Activated CD4-positive, alpha-beta T cell treated with anti-CD3 and anti-CD28 coated beads for 1 hour (primary cell): ENCODE measurements around the gene MAPK8.
"Not testable (repeated sequence)": the region's sequence is repeated elsewhere in the genome, so short reads cannot be mapped to it uniquely, and the experiment has no call there.

Experiments
- DNase-seq: peaks from one replicate; pipeline ENCODE4 v3.0.0-alpha.2; 2020

The MAPK8 gene

GRCh38 chr10:48389846-48390557, 83.5 kb downstream of the MAPK8 start:
- DNase-seq = no peak

GRCh38 chr10:48390558-48390871, 84.0 kb downstream of the MAPK8 start:
- DNase-seq = no peak

GRCh38 chr10:48390933-48391845, 84.7 kb downstream of the MAPK8 start:
- DNase-seq = no peak

GRCh38 chr10:48391994-48392393, 85.5 kb downstream of the MAPK8 start:
- DNase-seq = no peak

- no peak for DNase-seq
Observed at GRCh38 chr10:48398261-48398660, 91.8 kb downstream of the MAPK8 start.

GRCh38 chr10:48399056-48399541, 92.6 kb downstream of the MAPK8 start:
- DNase-seq = no peak

GRCh38 chr10:48399551-48399950, 93.1 kb downstream of the MAPK8 start:
- no peak for DNase-seq

GRCh38 chr10:48400129-48400849, 93.8 kb downstream of the MAPK8 start:
- DNase-seq = no peak

GRCh38 chr10:48400850-48401220, 94.4 kb downstream of the MAPK8 start:
- no peak for DNase-seq

- no peak for DNase-seq
Observed at GRCh38 chr10:48404646-48405045, 98.2 kb downstream of the MAPK8 start.

GRCh38 chr10:48406204-48406603, 99.7 kb downstream of the MAPK8 start:
- DNase-seq = no peak

- DNase-seq = no peak
Observed at GRCh38 chr10:48406658-48407057, 100.2 kb downstream of the MAPK8 start.

GRCh38 chr10:48410503-48410902, 104.0 kb downstream of the MAPK8 start:
- DNase-seq = no peak

GRCh38 chr10:48411510-48411909, 105.0 kb downstream of the MAPK8 start:
- no peak for DNase-seq

- no peak for DNase-seq
Observed at GRCh38 chr10:48412081-48412480, 105.6 kb downstream of the MAPK8 start.

- DNase-seq = no peak
Observed at GRCh38 chr10:48412933-48413332, 106.5 kb downstream of the MAPK8 start.

- no peak for DNase-seq
Observed at GRCh38 chr10:48414160-48414559, 107.7 kb downstream of the MAPK8 start.

GRCh38 chr10:48414778-48415177, 108.3 kb downstream of the MAPK8 start:
- no peak for DNase-seq

GRCh38 chr10:48416584-48417232, 110.2 kb downstream of the MAPK8 start:
- no peak for DNase-seq

- no peak for DNase-seq
Observed at GRCh38 chr10:48417374-48417773, 110.9 kb downstream of the MAPK8 start.

GRCh38 chr10:48418189-48418788, 111.8 kb downstream of the MAPK8 start:
- DNase-seq = no peak

- DNase-seq = no peak
Observed at GRCh38 chr10:48419714-48420113, 113.2 kb downstream of the MAPK8 start.

GRCh38 chr10:48421862-48422261, 115.4 kb downstream of the MAPK8 start:
- not testable (repeated sequence) for DNase-seq
